B cell (primary cell): ENCODE measurements around the gene SNRPB. TPM values are rescaled to one million over a fixed set of nuclear protein-coding genes. Genes with fewer than 3 reads are reported as not detected.

ENCODE experiments used
- ATAC-seq: fragments of 200-7000 bp; cut with Tn5 transposase; one replicate; pipeline ENCODE4 v1.10.0; 2021; ENCODE audit warnings: low read depth, mild to moderate bottlenecking, moderate number of reproducible peaks, moderate library complexity
- CTCF ChIA-PET: fragments of 350-600 bp; sonication (Branson Sonifier 250); formaldehyde crosslinking; loops from one replicate; lab custom pipeline; 2021; ENCODE audit warnings: antibody characterized with exemption, inconsistent platforms; lab: Charles Lee
- POLR2A ChIA-PET: fragments of 350-600 bp; sonication (Branson Sonifier 250); formaldehyde crosslinking; loops from one replicate; lab custom pipeline; 2021; ENCODE audit warnings: antibody characterized with exemption; lab: Charles Lee
- DNase-seq: peaks from one replicate; pipeline ENCODE4 v3.0.0; 2013
- H2AFZ ChIP-seq: 2 replicates; pipeline ENCODE4 v1.6.1; 2012; ENCODE audit warnings: mild to moderate bottlenecking, low read depth, low read length; ENCODE audit not compliant: insufficient read depth, poor library complexity, severe bottlenecking
- H3K27ac ChIP-seq, 2 donors: 1 replicate in 1 of 2; 2 replicates in 1 of 2; pipeline ENCODE4 v1.5.1; 2012 to 2013; ENCODE audit warnings: low read length in 2 of 2, mild to moderate bottlenecking in 2 of 2, moderate library complexity in 1 of 2
- H3K27me3 ChIP-seq, 4 experiments: fragments of 200-600 bp in 1 of 4; sonication (generic) in 1 of 4; replicated peaks in 1 of 4; 1 replicate in 2 of 4; 2 replicates in 2 of 4; pipeline versions ENCODE4 v1.6.1 to v1.7.0; 2013 to 2016; ENCODE audit warnings: low read length in 3 of 4, mild to moderate bottlenecking in 2 of 4, mixed read lengths in 1 of 4, moderate library complexity in 1 of 4; ENCODE audit not compliant: insufficient read depth in 4 of 4, control insufficient read depth in 3 of 4; ENCODE audit errors: control extremely low read depth in 1 of 4
- H3K36me3 ChIP-seq, 2 experiments: replicated peaks in 1 of 2; 1 replicate in 1 of 2; 2 replicates in 1 of 2; pipeline versions ENCODE4 v1.6.1 to v1.7.1; 2013; ENCODE audit warnings: low read length in 1 of 2; ENCODE audit not compliant: insufficient read depth in 2 of 2, control insufficient read depth in 1 of 2; ENCODE audit errors: control extremely low read depth in 1 of 2, extremely low read depth in 1 of 2
- H3K4me1 ChIP-seq, 2 donors: fragments of 200-600 bp in 1 of 2; sonication (generic) in 1 of 2; 1 replicate in 1 of 2; 2 replicates in 1 of 2; pipeline versions ENCODE4 v1.5.1 to v1.6.1; 2013 to 2017; ENCODE audit warnings: low read length in 2 of 2; ENCODE audit not compliant: control insufficient read depth in 2 of 2, insufficient read depth in 2 of 2
- H3K4me2 ChIP-seq: replicated peaks from 2 replicates; pipeline ENCODE3; 2012; ENCODE audit warnings: mild to moderate bottlenecking, low read depth, low read length; ENCODE audit not compliant: poor library complexity, severe bottlenecking
- H3K4me3 ChIP-seq, 5 experiments: fragments of 200-600 bp in 1 of 5; sonication (generic) in 1 of 5; 1 replicate in 3 of 5; 2 replicates in 2 of 5; pipeline versions ENCODE4 v1.5.1 to v1.7.0; 2011 to 2016; ENCODE audit warnings: low read length in 4 of 5, mild to moderate bottlenecking in 4 of 5, low read depth in 2 of 5, control low read depth in 1 of 5, moderate library complexity in 1 of 5; ENCODE audit not compliant: insufficient read depth in 1 of 5; ENCODE audit errors: control extremely low read depth in 1 of 5, extremely low read depth in 1 of 5
- H3K79me2 ChIP-seq: fragments of 200-600 bp; sonication (generic); one replicate; pipeline ENCODE4 v1.6.0; 2016; ENCODE audit warnings: low read length; ENCODE audit not compliant: control insufficient read depth, insufficient read depth
- H3K9ac ChIP-seq: fragments of 200-600 bp; sonication (generic); 2 replicates; pipeline ENCODE4 v1.6.1; 2017; ENCODE audit warnings: mild to moderate bottlenecking, low read length, moderate library complexity
- H3K9me3 ChIP-seq, 3 donors: one replicate each; pipeline versions ENCODE4 v1.6.1 to v1.7.1; 2013; ENCODE audit warnings: low read length in 2 of 3; ENCODE audit not compliant: control insufficient read depth in 2 of 3, insufficient read depth in 1 of 3; ENCODE audit errors: control extremely low read depth in 1 of 3
- H4K20me1 ChIP-seq: 2 replicates; pipeline ENCODE4 v1.6.0; 2012; ENCODE audit warnings: mild to moderate bottlenecking, low read length; ENCODE audit not compliant: insufficient read depth, control insufficient read depth, poor library complexity, severe bottlenecking
- H3K27ac Mint-ChIP-seq: one replicate; pipeline ENCODE4 v1.8.0; 2021; ENCODE audit warnings: mixed read lengths
- H3K27me3 Mint-ChIP-seq: one replicate; pipeline ENCODE4 v1.8.0; 2021; ENCODE audit warnings: mixed read lengths
- H3K4me1 Mint-ChIP-seq: one replicate; pipeline ENCODE4 v1.8.0; 2021; ENCODE audit warnings: mixed read lengths
- H3K4me3 Mint-ChIP-seq: one replicate; pipeline ENCODE4 v1.8.0; 2021; ENCODE audit warnings: mixed read lengths
- H3K9me3 Mint-ChIP-seq: one replicate; pipeline ENCODE4 v1.8.0; 2022; ENCODE audit warnings: mixed read lengths; ENCODE audit not compliant: insufficient read depth
- EZH2 ChIP-seq: IDR thresholded peaks from 2 replicates; pipeline ENCODE4 v1.6.1; 2012; ENCODE audit warnings: borderline replicate concordance, low read depth, mild to moderate bottlenecking, moderate library complexity, low read length; ENCODE audit not compliant: insufficient read depth, poor library complexity, severe bottlenecking
- WGBS: methylation state at CpG from one replicate; pipeline ENCODE4 v1.1.5; 2013; ENCODE audit warnings: missing lambda C conversion rate; ENCODE audit not compliant: insufficient coverage; 5-methylcytosine and 5-hydroxymethylcytosine counted together
- intact Hi-C: fragments of 100-400 bp; cut with micrococcal nuclease; formaldehyde crosslinking; loops from one replicate; pipeline ENCODE4 v1.10.0; 2022
- polyA plus RNA-seq: library from polyadenylated mRNA; depleted of rRNA; stranded (reverse); fragments of >200 nt; gene quantifications from 2 replicates; pipeline ENCODE4 v1.2.3, GENCODE V29; 2012
- total RNA-seq, 2 donors: library from RNA; stranded (reverse); fragments of 120-200 nt in 1 of 2; gene quantifications; 1 replicate in 1 of 2; 2 replicates in 1 of 2; pipeline versions ENCODE4 v1.2.3 to v1.2.4, GENCODE V29; 2013 to 2022
- TF ChIP-seq, protein P1 (sequence below): fragments of 200-600 bp; IDR thresholded peaks from one replicate; pipeline ENCODE4 v1.8.0; 2022; ENCODE audit warnings: antibody characterized with exemption, mild to moderate bottlenecking

The SNRPB gene
- total and polyA plus RNA-seq, 2 donors (not counting 1 experiment from before 2014, with no cell fraction given), result 123 to 151 TPM

DNA sequence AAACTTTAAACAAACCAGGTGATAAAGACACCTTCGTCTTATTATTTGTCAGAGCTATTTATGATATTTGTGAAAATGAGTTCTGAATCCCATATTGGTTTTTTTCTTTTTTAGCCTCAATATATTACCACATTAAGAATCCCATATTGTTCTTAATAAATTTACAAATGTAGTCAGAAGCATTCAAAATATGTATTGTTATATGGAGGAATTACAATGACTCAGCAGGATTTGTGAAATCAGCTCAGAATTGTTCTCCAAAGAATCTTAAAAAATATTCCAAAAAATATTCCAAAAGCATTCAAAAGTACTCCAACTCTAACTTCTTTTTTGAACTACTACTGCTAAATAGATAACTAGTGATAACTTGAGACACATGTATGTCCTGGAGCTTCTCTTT is 44.6 kb upstream of the SNRPB start:
- no peak overlapping the region for H3K9ac ChIP-seq
- H3K4me3 ChIP-seq, result no peak overlapping the region
- no CpG with 5 or more reads among the region's 1 CpG for WGBS
- intact Hi-C loops, result no loop called here
- Mint-ChIP-seq H3K9me3 (no peaks in the 10 kb centered on the region), H3K27ac (no peak overlapping the region), H3K4me3 (no peak overlapping the region), H3K4me1 (no peaks in the 10 kb centered on the region), H3K27me3 (peaks cover 28% of the 10 kb centered on the region)
- H3K4me1 ChIP-seq, result no peaks in the 10 kb centered on the region
- H3K36me3 ChIP-seq, result no peaks in the 10 kb centered on the region
- no peak for DNase-seq
- no peak overlapping the region for H2AFZ ChIP-seq
- CTCF ChIA-PET, result interaction anchor here (0.7 to 5.1 kb wide), 2 partner anchors 8 to 63 kb away, joined by 3 to 35 read pairs; no protein-coding TSS in a partner anchor
- no peak overlapping the region for H3K27ac ChIP-seq
- H3K9me3 ChIP-seq, result no peaks in the 10 kb centered on the region
- peaks cover 0 to 6% (median 3%) of the 10 kb centered on the region in 4 experiments for H3K27me3 ChIP-seq
- no peaks in the 10 kb centered on the region for H3K79me2 ChIP-seq
- H3K4me2 ChIP-seq, result no peak overlapping the region
- H4K20me1 ChIP-seq, result no peaks in the 10 kb centered on the region
- ATAC-seq, result no peak
- POLR2A ChIA-PET, result no interaction called here
- no peak for TF ChIP-seq EZH2
- TF ChIP-seq, protein P1, sequence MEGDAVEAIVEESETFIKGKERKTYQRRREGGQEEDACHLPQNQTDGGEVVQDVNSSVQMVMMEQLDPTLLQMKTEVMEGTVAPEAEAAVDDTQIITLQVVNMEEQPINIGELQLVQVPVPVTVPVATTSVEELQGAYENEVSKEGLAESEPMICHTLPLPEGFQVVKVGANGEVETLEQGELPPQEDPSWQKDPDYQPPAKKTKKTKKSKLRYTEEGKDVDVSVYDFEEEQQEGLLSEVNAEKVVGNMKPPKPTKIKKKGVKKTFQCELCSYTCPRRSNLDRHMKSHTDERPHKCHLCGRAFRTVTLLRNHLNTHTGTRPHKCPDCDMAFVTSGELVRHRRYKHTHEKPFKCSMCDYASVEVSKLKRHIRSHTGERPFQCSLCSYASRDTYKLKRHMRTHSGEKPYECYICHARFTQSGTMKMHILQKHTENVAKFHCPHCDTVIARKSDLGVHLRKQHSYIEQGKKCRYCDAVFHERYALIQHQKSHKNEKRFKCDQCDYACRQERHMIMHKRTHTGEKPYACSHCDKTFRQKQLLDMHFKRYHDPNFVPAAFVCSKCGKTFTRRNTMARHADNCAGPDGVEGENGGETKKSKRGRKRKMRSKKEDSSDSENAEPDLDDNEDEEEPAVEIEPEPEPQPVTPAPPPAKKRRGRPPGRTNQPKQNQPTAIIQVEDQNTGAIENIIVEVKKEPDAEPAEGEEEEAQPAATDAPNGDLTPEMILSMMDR, result no peak

DNA sequence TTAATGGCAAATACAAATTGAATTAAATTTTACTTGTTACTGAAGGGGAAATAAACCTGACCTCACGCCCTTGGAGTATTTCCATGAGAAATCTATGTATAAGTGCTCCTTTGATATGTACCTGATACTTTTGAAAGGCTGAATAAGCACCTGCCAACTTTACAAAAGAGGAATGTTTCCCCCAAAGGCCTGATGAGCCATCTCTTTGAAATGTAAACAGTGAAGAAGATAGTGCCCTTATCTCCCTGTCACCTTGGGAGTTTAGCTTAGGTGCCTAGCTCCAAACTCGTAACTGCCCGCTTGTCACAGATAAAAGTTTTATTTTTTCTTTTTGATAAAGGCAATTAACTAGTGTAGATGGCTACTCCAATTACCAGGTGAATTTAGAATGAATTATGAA is 39.2 kb upstream of the SNRPB start:
- Mint-ChIP-seq H3K4me1 (peaks cover 18% of the 10 kb centered on the region), H3K4me3 (peak overlapping the region; percentile 44), H3K27me3 (peaks cover 28% of the 10 kb centered on the region), H3K27ac (no peak overlapping the region), H3K9me3 (no peaks in the 10 kb centered on the region)
- H2AFZ ChIP-seq, result peak overlapping the region; percentile 99
- peaks cover 0 to 6% (median 3%) of the 10 kb centered on the region in 4 experiments for H3K27me3 ChIP-seq
- no peak overlapping the region for H3K9ac ChIP-seq
- peaks cover 8 to 16% of the 10 kb centered on the region in 2 donors for H3K4me1 ChIP-seq
- no peaks in the 10 kb centered on the region for H3K36me3 ChIP-seq
- ChIA-PET POLR2A (interaction anchor here (1.6 kb wide), 1 partner anchor 143 kb away, joined by 7 read pairs; the partner anchor contains the start of gene NOP56), CTCF (interaction anchor here (0.9 to 3.9 kb wide), 2 partner anchors 13 to 302 kb away, joined by 4 to 48 read pairs; no protein-coding TSS in a partner anchor)
- peak overlapping the region; percentile 78 for H3K4me2 ChIP-seq
- TF ChIP-seq EZH2, result no peak
- TF ChIP-seq, protein P1, result no peak
- no peak overlapping the region for H3K4me3 ChIP-seq
- H4K20me1 ChIP-seq, result no peaks in the 10 kb centered on the region
- no peak for DNase-seq
- no peak for ATAC-seq
- no peak overlapping the region for H3K27ac ChIP-seq
- intact Hi-C loops, result loop anchor here (1.0 to 2.0 kb wide), 3 partner anchors 39 to 209 kb away; partner anchors contain the start of genes NOP56 and SNRPB
- peaks cover 25% of the 10 kb centered on the region for H3K79me2 ChIP-seq
- no CpG with 5 or more reads among the region's 3 CpGs for WGBS
- H3K9me3 ChIP-seq, result no peaks in the 10 kb centered on the region
